GM19452 (cell line): ENCODE results near the gene THAP9.
"Not testable (repeated sequence)": the region's sequence is repeated elsewhere in the genome, so short reads cannot be mapped to it uniquely, and the experiment has no call there.

ENCODE experiments used
- ATAC-seq: cut with Tn5 transposase; IDR thresholded peaks from one replicate; pipeline ENCODE4 v1.9.1; 2021; ENCODE audit not compliant: unreplicated experiment

THAP9 gene

GRCh38 chr4:82900411-82901182, at the start of gene THAP9:
Gene THAP9, plus strand, starts transcription at chr4:82900735. Its CDS starts 68 bp downstream, at chr4:82900803.
- ATAC-seq: peak; percentile 84

GRCh38 chr4:82851318-82851717, 49.2 kb upstream of the THAP9 start:
- ATAC-seq: no peak

- no peak for ATAC-seq
Observed at GRCh38 chr4:82851885-82852750, 48.4 kb upstream of the THAP9 start.

- ATAC-seq: no peak
Observed at GRCh38 chr4:82852751-82853285, 47.7 kb upstream of the THAP9 start.

- not testable (repeated sequence) for ATAC-seq
Observed at GRCh38 chr4:82860487-82860886, 40.0 kb upstream of the THAP9 start.

- ATAC-seq: no peak
Observed at GRCh38 chr4:82861529-82861928, 39.0 kb upstream of the THAP9 start.

- ATAC-seq: no peak
Observed at GRCh38 chr4:82864336-82864979, 36.1 kb upstream of the THAP9 start.

- no peak for ATAC-seq
Observed at GRCh38 chr4:82865592-82865991, 34.9 kb upstream of the THAP9 start.

- not testable (repeated sequence) for ATAC-seq
Observed at GRCh38 chr4:82866033-82866432, 34.5 kb upstream of the THAP9 start.

GRCh38 chr4:82866706-82867385, 33.7 kb upstream of the THAP9 start:
- ATAC-seq: no peak

- no peak for ATAC-seq
Observed at GRCh38 chr4:82868572-82868971, 32.0 kb upstream of the THAP9 start.

- ATAC-seq: no peak
Observed at GRCh38 chr4:82885410-82885809, 15.1 kb upstream of the THAP9 start.

GRCh38 chr4:82886147-82886942, 14.2 kb upstream of the THAP9 start:
- ATAC-seq: no peak

GRCh38 chr4:82889287-82889686, 11.2 kb upstream of the THAP9 start:
- ATAC-seq: no peak

GRCh38 chr4:82890528-82890900, 10.0 kb upstream of the THAP9 start:
- ATAC-seq: no peak

- ATAC-seq: peak; percentile 87
Observed at GRCh38 chr4:82890901-82891706, 9.4 kb upstream of the THAP9 start, which contains the start of gene SEC31A. Gene SEC31A, minus strand, starts transcription at chr4:82891153. Its CDS starts 9,217 bp downstream, at chr4:82881936.

- ATAC-seq: no peak
Observed at GRCh38 chr4:82891707-82892466, 8.6 kb upstream of the THAP9 start.

- no peak for ATAC-seq
Observed at GRCh38 chr4:82892467-82892802, 8.1 kb upstream of the THAP9 start.
